GM04504 (cell line): ENCODE data around the gene DNMBP.
"Not testable (repeated sequence)": the region's sequence is repeated elsewhere in the genome, so short reads cannot be mapped to it uniquely, and the experiment has no call there.

Experiments used
- DNase-seq: peaks from one replicate; pipeline ENCODE4 v3.0.0-alpha.2; 2012; ENCODE audit warnings: low read depth

Gene DNMBP

DNA sequence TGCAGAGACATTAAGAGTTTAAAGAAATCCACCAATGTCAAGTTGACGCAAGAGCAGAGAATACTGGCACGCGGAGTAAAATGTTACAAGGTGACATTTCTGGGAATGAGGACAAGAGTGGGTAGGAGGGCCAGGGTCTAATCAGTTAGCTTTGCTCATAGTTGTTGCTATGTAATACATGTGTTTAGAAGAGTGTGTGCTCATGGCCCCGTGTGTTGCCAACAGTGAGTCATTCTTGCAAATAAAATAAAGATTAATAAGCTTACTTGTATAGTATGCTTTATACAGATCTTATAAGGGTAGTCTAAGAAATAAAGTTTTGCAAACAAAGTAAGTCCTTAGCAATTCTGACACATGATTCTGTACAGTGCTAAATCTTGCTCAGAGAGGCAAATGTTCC, 64.5 kb downstream of the DNMBP start:
- peak; percentile 64 for DNase-seq

DNA sequence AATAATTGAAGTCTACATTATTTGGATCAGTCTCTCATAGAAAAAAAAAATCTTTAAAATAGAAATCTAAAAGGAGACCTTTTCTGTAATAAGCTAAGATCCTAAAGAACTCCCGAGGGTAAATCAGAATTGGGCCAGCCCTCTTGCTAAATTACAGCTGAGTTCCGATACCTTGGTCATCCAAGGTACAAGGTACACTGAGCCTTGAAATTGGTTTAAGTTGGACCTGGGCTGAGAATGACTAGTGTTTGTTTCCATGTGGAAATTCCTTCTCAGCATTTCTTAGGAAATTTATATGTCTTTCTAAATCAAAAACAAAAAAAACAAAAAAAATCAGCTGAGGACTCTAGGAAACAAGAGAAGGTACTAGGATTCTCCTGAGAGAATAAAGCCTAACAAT, 64.9 kb downstream of the DNMBP start:
- no peak for DNase-seq

DNA sequence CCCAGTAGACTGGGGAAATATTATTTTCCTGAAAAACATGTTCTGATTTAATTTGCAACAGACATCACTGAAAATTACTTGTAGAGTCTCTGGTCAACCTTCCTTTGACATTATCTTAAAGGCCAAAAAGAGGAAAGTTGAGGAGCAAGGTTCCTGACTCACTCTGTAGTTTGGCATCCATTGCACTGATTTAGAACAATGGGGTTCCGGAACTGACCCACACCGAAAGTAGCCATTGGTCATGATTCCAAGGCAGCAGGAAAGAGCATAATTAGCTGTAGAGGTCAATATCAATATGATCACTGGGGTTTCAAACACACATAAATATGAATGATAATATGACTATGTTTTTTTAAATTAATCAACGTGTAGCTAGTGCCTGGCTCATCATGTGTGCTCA, 65.8 kb downstream of the DNMBP start:
- DNase-seq = no peak

DNA sequence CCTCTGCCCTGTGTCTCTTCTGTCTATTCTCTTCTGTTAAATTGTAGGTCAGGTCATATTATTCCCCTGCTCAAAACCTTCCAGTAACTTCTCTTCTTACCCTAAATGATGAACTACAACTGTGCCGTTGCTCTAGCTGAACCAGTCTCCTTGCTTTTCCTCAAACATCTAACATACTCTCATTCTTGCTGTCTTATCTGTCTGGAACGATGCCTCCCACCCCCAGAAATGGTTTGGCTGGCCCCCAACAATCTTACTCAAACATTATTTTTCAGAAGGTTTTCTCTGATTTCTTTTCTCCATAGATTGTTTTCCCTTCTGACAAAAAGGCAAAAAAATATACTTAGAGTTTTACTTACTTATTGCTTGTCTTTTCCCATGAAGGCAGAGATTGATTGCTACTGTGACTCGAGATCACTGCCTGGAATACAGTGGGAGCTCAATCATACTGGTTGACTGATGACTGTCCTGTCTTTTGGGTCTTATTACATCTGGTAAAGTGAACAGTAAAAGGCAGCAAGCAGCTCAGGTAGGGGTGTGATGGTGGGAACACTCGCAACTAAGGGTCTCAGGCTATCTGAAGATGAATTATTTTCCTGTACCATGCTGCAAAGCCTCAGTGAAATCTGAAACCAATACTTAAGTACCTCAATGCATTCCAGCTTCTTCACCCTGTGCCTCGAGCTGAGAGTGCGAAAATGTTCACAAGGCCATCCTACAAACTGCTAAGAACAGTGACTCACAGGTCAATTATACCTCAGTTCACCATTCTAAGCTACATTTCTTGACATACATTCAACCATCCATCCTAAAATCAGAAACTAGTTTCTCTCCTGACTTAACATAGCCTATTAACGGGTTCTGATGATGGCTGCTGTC, 67.6 kb downstream of the DNMBP start:
- DNase-seq = no peak

DNA sequence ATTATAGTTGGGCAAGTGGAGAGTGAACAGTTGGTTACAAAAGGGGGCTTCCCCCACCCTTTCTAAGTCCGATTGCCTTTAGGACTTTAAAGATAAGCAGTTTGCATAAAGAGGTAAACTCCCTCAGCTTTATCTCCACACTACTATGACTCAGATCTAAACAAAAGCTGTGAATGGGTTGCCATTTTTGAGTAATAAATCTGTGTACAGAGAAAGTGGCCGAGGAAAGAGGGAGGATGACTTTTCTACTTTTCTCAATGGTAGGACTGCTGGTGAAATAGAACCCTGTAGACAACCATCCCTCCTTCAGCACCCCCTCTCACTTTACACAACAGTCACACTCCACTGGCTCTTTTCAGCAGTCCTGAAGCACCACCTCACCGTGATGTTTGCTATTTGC, 71.2 kb downstream of the DNMBP start:
- DNase-seq = no peak

DNA sequence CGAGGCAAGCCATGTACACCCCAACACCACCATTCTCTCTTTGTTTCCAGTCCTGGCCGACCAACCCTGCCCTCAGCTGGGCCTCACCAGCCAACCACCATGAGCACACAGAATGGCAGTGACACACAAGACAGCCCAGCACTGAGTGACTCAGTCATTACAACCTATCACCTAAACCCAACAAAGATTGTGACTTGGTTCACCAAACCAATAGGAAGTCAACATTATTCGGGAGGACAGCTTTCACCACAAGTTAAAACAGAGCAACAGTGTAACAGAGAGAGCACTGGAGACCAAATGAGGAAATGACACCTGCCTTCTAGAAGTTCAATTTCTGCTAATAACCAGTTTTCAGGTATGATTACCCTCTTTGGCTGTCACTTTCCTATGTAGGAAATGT, 72.1 kb downstream of the DNMBP start:
- no peak for DNase-seq

DNA sequence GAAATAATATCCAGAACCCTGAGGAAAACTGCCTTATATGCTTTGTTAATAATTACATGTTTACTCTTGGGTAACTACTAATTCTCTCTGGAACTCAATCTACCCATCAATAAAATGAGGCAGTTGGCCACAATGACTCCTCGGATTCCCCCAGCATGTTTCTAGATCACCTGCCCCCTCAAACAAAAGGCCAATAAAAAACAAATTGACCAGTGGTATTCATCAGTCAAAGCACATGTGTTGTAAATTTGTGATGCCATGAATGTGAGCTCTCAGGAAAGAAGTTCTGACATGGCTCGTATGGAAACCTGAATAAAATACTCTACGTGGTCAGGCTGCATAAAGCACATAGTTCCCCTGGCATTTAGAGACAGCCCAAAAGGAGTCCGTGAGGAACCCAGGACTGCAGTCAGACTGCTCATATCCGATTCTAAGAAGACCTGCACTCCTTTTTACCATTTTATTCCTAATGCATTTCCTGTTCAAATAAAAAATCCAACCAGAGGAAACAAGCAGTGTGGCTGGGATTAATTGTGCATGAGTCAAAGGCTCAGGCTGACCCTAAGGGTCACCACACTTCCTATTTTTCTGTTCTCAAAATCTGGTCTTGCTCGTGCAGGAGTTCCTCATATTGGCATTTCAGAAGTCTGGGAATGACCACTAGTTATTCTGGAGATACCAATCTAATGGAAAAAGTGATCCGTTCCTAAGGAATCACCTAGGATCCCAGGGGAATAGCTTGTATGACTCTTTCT, 77.4 kb downstream of the DNMBP start:
- DNase-seq = not testable (repeated sequence)

DNA sequence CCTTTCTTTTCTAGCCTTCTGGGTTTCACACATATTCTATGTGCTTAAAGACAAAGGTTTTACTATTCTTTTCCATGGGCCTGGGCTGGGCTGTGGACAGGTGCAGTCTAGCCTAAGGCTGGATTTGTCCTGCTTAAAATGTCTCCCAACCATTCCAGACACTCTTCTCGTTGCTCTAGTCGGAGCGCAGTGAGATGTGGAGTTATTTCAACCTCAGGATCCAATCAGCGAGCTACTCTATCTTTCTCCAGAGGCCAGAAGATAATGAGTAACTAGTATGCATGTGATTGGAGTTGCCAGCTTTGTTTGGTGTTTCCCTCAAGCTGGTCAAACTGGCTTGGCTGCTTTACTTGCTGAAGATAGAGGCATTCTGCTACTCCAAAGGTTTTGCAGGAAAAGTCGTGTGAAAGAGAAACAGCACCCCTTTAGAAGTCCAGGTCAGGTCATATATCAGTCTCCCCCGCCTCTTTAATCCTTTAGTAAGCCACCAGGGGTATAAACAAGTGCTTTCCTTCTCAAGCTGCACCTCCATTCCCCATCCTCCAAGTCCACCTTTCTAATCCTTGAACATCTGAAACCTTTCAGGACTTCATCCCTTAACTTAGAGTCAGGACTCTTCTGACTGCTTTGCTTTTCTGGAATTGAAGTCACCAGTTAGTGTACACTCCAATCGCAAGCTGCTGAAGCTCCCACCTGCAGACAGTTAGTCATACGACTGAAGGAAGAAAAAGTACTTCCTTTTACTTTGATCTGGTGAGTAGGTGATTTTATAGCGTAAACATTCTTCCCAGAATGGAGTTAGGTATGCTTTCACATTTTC, 78.8 kb downstream of the DNMBP start:
- no peak for DNase-seq

DNA sequence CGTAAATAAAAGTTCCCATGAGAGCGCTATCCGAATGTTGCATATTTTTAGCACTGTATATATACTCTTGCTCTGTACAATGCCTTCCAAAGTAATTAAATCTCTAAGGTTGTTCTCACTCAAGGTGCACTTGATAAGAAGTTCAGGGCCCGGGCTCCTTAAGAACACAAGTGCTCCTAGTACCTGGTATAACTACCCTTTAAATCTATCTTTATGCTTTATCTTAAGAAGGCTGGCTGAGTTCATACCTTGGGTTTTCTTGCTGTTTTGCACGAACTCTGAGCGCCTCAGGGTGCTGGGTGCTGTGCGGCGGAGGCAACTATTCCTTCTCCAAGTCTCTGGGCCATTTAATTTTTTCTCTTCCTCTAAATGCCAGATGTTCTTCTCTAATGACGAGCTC, 80.4 kb downstream of the DNMBP start:
- DNase-seq = no peak

DNA sequence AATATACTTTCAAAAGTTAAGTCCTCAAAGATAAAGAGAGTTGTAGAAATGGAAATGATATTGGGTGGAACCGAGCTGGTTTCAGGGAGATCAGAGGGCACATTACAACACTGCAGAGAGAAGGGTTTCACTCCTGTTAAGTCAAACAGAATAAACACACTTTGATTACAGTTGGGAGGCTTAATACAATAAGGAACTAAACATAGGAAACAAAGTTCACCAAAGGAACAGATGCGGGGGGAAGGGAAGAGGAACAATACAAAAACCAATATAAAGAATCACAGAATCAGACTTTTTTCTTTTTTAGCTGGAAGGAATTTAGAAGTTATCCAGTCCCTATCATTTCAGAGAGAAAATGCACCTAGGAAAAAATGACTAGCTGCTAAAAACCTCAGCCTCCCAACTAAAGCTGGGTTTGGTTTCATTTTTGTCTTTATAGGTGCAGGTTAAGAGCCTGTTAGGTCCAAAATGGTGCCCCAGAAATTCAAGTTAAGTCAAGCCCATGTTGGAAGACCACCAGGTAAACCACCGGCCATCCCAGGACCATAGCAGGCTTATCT, 81.9 kb downstream of the DNMBP start:
- DNase-seq = no peak

DNA sequence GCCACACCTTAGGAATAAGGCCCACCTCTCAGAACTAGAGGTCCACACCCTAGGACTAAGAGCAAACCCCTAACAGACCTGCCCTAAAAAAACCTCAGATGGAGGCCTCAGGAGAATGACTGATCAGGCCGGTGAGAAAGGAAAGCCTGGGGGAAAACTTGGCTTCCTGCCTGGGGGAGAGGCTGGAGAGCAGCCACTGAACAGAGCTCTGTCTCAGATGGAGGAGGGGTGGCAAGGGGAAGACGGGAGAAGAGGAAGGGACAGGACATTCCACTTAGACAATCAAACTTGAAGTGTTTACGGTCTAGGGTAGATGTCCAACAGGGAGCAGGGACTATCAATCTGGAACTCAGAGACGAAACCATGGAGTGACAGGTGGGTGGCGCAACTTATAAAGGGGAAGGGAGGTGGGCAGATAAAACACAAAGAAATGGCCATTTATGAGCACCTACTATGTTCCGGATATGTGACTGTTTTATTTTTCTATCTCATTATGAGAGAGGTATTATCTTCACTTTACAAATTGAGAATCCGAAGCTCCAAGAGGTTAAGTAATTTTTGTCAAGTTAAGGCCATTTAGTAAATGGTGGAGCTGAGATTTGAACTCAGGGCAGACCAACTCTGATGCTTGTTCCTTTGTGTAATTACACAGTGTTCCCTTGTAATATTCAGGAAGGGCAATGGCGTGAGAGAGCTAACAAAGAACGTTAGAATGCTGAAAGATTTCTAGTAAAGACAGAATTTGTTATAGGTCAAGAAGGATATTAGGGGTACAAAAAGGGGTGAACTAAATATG, 82.6 kb downstream of the DNMBP start:
- DNase-seq = peak; percentile 38

DNA sequence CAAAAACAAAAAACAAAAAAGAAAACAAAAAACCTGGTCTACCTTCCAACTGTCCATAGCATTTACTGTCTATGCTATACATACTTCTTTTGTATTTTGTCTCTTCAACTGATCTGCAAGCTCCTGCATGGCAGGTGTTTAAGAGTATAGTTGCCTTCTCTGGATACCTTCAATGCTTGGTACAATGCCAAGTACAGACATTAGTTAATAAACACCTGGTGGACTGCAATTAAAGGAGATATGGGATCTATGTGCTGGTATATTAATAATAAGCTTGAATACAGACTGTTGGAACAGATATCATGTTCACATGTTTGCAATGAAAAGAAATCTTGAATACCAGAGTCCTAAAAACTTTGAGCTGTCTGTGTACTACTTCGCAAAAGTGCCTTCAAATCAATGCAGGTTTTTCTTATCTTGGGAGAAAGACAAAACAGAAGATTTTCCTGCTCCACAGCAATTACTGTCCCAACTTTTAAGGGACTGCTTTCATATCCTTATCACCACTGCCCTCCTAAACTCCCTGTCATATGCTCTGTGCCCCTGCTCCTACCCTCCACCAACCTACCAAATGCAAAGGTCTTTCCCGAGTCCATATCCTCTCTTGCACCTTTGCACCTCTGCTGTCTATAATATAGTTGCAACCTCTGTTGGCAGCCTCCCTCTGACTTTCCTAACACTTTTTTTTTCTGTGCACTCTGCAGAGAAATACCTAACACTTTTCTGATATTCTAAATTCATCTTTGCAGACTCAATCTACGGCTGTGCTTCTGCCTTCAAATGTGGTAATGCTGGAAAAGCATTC, 85.1 kb downstream of the DNMBP start:
- DNase-seq = no peak

DNA sequence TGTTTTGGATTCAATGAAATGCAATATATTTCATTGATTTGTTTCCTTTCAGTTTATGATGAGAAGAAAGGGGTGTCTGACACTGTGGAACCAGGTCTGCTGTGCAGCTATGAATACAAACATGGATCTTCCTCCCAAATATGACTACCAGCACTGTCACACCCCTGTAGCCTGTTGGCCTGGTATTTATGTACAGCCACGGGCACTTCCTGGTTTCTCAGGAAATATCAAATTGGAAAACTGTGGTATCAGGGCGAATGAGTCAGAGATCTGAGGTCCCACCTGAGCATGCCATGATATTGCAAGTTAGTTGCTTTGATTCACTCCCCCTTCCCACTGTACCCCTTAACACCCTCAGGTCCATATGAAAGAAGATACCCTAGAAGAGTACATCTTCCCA, 87.8 kb downstream of the DNMBP start:
- DNase-seq = no peak

DNA sequence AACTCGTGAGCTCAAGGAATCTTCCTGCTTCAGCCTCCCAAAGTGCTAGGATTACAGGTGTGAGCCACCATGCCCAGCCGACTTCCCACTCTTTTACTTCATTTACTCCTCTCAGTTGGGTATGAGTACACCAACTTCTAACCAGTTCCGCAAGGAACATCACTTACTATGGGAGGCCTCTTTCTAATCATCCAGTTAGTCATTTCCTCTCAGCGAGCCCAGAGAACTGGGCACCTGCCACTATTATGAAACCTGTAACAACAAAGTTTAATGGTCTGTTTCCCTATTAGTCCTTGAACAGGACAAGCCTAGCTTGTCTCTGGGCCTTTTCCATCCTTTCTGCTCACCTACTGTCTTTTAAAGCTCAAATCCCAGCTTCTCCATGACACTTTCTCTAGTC, 88.8 kb downstream of the DNMBP start:
- DNase-seq = no peak

DNA sequence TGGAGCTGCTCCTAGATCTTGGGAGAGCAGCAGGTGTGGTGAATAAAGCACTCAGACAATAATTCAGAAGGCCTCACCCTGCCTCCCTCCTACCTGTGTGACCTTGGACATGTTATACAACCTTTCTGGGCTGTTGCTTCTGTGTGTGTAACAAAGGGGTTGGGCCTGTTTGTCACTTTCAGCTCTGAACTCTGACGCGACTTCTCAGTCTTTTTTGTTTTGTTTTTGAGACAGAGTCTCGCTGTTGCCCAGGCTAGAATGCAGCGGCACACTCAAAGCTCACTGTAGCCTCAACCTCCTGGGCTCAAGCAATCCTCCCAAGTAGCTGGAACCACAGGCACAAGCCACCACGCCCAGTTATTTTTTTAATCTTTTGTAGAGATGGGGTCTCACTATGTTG, 89.3 kb downstream of the DNMBP start:
- DNase-seq = no peak

DNA sequence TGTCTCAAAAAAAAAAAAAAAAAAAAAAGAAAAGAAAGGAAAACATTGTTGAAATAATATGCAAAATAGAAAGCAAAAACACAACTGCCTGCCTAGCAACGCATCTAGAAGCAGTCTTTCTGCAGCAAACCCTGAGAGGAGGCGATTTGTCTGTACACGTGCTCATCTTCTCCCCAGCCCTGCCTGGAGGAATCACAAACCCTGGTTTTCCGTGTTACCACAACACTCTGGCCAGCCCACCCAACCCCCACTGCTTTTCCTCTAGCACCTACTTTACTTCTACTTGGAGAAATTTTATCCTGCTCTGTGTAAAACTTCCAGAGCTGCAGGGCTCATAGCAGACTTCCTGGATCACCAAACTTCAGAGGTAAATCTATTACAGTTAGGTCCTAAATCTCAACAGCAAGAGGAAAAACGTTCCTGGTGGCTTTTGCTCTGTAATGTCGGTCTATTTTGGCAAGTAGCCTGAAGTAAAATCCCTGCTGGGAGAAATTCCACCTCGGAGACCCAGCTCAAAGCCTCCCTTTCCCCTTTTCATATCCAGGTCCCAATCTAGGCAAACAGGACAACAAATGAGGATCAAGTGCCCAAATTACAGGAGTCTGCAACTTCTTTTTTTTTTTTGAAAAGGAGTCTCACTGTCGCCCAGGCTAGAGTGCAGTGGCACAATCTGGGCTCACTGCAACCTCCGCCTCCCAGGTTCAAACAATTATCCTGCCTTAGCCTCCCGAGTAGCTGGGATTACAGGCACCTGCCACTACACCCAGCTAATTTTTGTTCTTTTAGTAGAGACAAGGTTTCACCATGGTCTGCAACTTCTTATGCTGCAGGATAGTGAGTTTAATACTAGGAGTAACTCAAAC, 91.6 kb downstream of the DNMBP start:
- peak; percentile 36 for DNase-seq

DNA sequence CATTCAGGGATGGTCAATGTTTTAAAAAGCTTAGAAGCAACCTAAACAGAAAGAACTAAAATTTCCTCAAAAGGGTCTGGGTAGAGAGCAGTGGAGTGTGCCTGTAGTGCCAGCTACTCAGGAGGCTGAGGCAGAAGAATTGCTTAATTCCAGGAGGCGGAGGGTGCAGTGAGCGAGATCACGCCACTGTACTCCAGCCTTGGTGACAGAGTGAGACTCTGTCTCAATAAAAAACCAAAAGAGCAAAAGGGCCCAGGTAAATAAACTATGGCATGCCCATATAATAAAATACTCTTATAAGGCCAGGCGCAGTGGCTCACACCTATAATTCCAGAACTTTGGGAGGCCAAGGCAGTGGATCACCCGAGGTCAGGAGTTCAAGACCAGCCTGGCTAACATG, 93.0 kb downstream of the DNMBP start:
- no peak for DNase-seq

DNA sequence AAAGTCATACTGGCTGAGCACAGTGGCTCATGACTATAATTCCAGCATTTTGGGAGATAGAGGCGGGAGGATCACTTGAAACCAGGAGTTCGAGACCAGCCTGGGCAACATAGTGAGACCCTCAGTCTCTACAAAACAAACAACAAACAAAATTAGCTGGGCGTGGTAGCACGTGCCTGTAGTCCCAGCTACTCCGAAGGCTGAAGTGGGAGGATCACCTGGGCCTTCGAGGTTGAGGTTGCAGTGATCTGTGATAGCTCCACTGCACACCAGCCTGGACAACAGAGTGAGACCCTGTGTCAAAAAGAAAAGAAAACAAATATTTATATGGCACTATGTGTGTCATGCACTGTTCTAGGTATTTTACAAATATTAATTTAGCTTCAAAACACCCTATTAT, 94.3 kb downstream of the DNMBP start:
- no peak for DNase-seq

DNA sequence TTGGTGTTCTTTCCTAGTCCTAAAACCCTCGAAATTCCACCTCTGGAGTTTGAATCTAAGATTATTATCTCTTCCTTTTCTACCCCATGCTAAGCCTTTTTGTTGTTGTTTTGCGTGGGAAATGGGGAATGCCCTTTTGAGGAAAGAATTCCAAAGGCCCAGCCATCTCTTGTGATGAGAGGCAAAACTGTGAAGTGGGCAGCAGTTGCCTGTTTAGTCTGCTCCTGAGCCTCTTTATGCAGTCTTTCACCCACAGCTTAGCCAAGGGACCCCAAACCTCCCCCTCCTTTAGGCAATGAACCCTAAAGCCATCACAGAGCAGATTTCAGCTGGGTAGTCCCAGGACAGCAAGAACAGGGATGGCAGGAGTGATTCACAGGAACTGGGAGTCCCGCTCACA, 95.5 kb downstream of the DNMBP start:
- DNase-seq = no peak

DNA sequence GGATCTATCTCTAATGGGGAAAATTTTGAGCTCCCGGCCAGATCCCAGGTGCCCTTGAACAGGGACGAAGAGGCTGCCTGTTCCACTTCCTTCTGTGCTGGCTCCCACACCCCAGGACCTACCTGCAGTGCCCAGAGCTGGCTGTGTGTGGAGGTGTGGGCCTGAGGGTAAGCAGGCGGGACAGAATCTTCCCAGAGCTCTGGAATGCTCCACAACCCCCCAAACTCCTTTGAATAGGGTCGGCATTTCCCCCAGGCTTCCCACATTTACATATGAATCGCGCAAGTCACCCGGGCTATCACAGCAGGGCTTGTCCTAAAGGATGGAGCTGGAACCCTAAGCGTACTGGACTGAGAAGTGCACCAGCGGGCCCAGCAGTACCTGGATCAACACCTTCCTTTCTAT, 95.9 kb downstream of the DNMBP start:
- DNase-seq = no peak
